GM12878 (cell line): ENCODE results near the gene SULT1C3. TPM values are rescaled to one million over a fixed set of nuclear protein-coding genes. Genes with fewer than 3 reads are reported as not detected.

ENCODE experiments used
- ATAC-seq: fragments of 200-7000 bp; cut with Tn5 transposase; 3 replicates; pipeline ENCODE4 v1.9.1; 2020; ENCODE audit warnings: mild to moderate bottlenecking, moderate library complexity
- BruUV-seq: library from RNA; stranded (reverse); fragments of 400-500 nt; replicated peaks from 2 replicates; lab custom pipeline; 2021; lab: Mats Ljungman, UMichigan
- CTCF ChIA-PET: fragments of 300-600 bp; sonication (Branson Sonifier 250); formaldehyde crosslinking; extraction: SDS; loops from one replicate; lab custom pipeline; 2021; ENCODE audit warnings: inconsistent platforms; lab: Yijun Ruan, JAX
- POLR2A ChIA-PET: fragments of 350-600 bp; formaldehyde crosslinking; extraction: SDS; loops from one replicate; lab custom pipeline; 2021; ENCODE audit warnings: inconsistent platforms; lab: Charles Lee
- RAD21 ChIA-PET: fragments of 300-600 bp; sonication (Branson Sonifier 250); formaldehyde crosslinking; loops from one replicate; lab custom pipeline; 2023; ENCODE audit warnings: antibody characterized with exemption; ENCODE audit not compliant: unreplicated experiment; lab: Charles Lee
- SMC1A ChIA-PET: fragments of 300-600 bp; sonication (Branson Sonifier 250); formaldehyde crosslinking; loops from one replicate; lab custom pipeline; 2023; ENCODE audit not compliant: unreplicated experiment, uncharacterized antibody; lab: Charles Lee
- DNase-seq: peaks from one replicate; pipeline ENCODE4 v3.0.0-alpha.2; 2011; ENCODE audit warnings: low read depth, low spot score
- FAIRE-seq: peaks from 3 replicates; lab custom pipeline; 2011; peaks lifted over from hg19 to GRCh38; lab: Jason Lieb, UNC
- H2AFZ ChIP-seq: 2 replicates; pipeline ENCODE4 v1.6.0; 2011; ENCODE audit warnings: low read depth, low read length, control low read depth; ENCODE audit not compliant: control insufficient read depth
- H3K27ac ChIP-seq: 2 replicates; pipeline ENCODE4 v1.5.1; 2011; ENCODE audit warnings: control low read depth; ENCODE audit not compliant: control insufficient read depth, insufficient read depth
- H3K27me3 ChIP-seq, 2 experiments: replicated peaks in 1 of 2; 2 replicates each; pipeline versions ENCODE4 v1.6.0 to v1.6.1; 2011; ENCODE audit warnings: low read length in 1 of 2; ENCODE audit not compliant: control insufficient read depth in 2 of 2, insufficient read depth in 2 of 2
- H3K36me3 ChIP-seq, 2 experiments: 2 replicates each; pipeline ENCODE4 v1.5.1; 2011; ENCODE audit warnings: low read length in 1 of 2; ENCODE audit not compliant: control insufficient read depth in 2 of 2, insufficient read depth in 2 of 2
- H3K4me1 ChIP-seq: 2 replicates; pipeline ENCODE4 v1.6.1; 2011; ENCODE audit warnings: mild to moderate bottlenecking, low read length, moderate library complexity, mixed read lengths; ENCODE audit not compliant: control insufficient read depth, insufficient read depth
- H3K4me2 ChIP-seq: 2 replicates; pipeline ENCODE4 v1.6.0; 2011; ENCODE audit warnings: control low read depth; ENCODE audit not compliant: control insufficient read depth, insufficient read depth
- H3K4me3 ChIP-seq: fragments of 200-600 bp; sonication (generic); 2 replicates; pipeline ENCODE4 v1.5.1; 2016
- H3K79me2 ChIP-seq: 2 replicates; pipeline ENCODE4 v1.6.0; 2011; ENCODE audit warnings: low read length; ENCODE audit not compliant: control insufficient read depth, insufficient read depth
- H3K9ac ChIP-seq: 2 replicates; pipeline ENCODE4 v1.8.0; 2011; ENCODE audit warnings: low read length, control low read depth, mixed read lengths; ENCODE audit not compliant: control insufficient read depth, insufficient read depth
- H3K9me3 ChIP-seq: replicated peaks from 3 replicates; pipeline ENCODE4 v1.5.1; 2011; ENCODE audit warnings: mild to moderate bottlenecking, low read length; ENCODE audit not compliant: control insufficient read depth, insufficient read depth
- H4K20me1 ChIP-seq: 2 replicates; pipeline ENCODE4 v1.6.0; 2011; ENCODE audit not compliant: control insufficient read depth, insufficient read depth
- CREM ChIP-seq: IDR thresholded peaks from 2 replicates; pipeline ENCODE4 v1.6.1; 2014; ENCODE audit warnings: antibody characterized with exemption, low read depth
- EP300 ChIP-seq, 2 experiments: fragments of 150-350 bp in 1 of 2; IDR thresholded peaks; 2 replicates each; pipeline ENCODE4 v1.6.1; 2011 to 2012; ENCODE audit warnings: low read depth in 2 of 2, low read length in 2 of 2, borderline replicate concordance in 1 of 2, improper control_type of control experiment in 1 of 2, inconsistent platforms in 1 of 2; ENCODE audit not compliant: control insufficient read depth in 1 of 2
- KLF5 ChIP-seq: fragments of 450-650 bp; IDR thresholded peaks from 2 replicates; pipeline ENCODE4 v1.6.1; 2014; ENCODE audit warnings: mild to moderate bottlenecking; ENCODE audit not compliant: partially characterized antibody
- NFYB ChIP-seq: IDR thresholded peaks from 2 replicates; pipeline ENCODE4 v1.6.1; 2011; ENCODE audit warnings: low read depth, mild to moderate bottlenecking, low read length, improper control_type of control experiment, moderate library complexity; ENCODE audit not compliant: insufficient read depth
- TCF12 ChIP-seq: IDR thresholded peaks from 2 replicates; pipeline ENCODE4 v1.6.1; 2011; ENCODE audit warnings: low read depth, mild to moderate bottlenecking, low read length
- ZNF217 ChIP-seq: fragments of 450-650 bp; IDR thresholded peaks from 2 replicates; pipeline ENCODE4 v1.6.1; 2017; ENCODE audit warnings: antibody characterized with exemption, mild to moderate bottlenecking
- WGBS: methylation state at CpG from one replicate; pipeline ENCODE4 v1.1.6; 2016; ENCODE audit warnings: low lambda C conversion rate; ENCODE audit not compliant: insufficient replicate concordance, insufficient coverage; ENCODE audit errors: missing lambda C conversion rate; 5-methylcytosine and 5-hydroxymethylcytosine counted together
- in situ Hi-C: fragments of 300-500 bp; cut with MboI; formaldehyde crosslinking; loops from 9 replicates; pipeline ENCODE4 v1.14.3; 2018; ENCODE audit warnings: mixed read lengths
- intact Hi-C: fragments of 100-400 bp; cut with micrococcal nuclease; formaldehyde crosslinking; loops from one replicate; pipeline ENCODE4 v1.14.2; 2022; ENCODE audit not compliant: unreplicated experiment
- polyA plus RNA-seq, 11 experiments: library from polyadenylated mRNA; depleted of rRNA in 4 of 11; unstranded in 6 of 11; stranded (reverse) in 5 of 11; fragments of >200 nt; fragmentation: Nextera tagmentation in 4 of 11; fragmentation: Illumina TruSeq in 1 of 11; extraction: Ambion mirVana in 4 of 11; extraction: Trizol in 1 of 11; gene quantifications; 1 replicate in 1 of 11; 2 replicates in 10 of 11; pipeline versions ENCODE4 v1.2.1 to v1.2.3, GENCODE V29; 2011 to 2016; ENCODE audit warnings: inconsistent platforms in 2 of 11, missing spikeins in 2 of 11, low read depth in 1 of 11
- total RNA-seq, 4 experiments: library from RNA; depleted of rRNA in 3 of 4; stranded (reverse); fragments of >200 nt in 3 of 4; fragmentation: Illumina TruSeq in 1 of 4; extraction: Trizol in 1 of 4; gene quantifications; 2 replicates each; pipeline versions ENCODE4 v1.2.1 to v1.2.3, GENCODE V29; 2013 to 2021
- TF ChIP-seq, protein P1 (sequence below): IDR thresholded peaks from 2 replicates; pipeline ENCODE4 v1.6.1; 2011; ENCODE audit warnings: borderline replicate concordance, low read depth, mild to moderate bottlenecking, moderate library complexity, low read length; ENCODE audit not compliant: insufficient read depth, poor library complexity, severe bottlenecking

The SULT1C3 gene
- total and polyA plus RNA-seq, 10 of the 15 experiments (the other 5 are each of a cell fraction or from before 2014, with no cell fraction given), result not detected

DNA sequence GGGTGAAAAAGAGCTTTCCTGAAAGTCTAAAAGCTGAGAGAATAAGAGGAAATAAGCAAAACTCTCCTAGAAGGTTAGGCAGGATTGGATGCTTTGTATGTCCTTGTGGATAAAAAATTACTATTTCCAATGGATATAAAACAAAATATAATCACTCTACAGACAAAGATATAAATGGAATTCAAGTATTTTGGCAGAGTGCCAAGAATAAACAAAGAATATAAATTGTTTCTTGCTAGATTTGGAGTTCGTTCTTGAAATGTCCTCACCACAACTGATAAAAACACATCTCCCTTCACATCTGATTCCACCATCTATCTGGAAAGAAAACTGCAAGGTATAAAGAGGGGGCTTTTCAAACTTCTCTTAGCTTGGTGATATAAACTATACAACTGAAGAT is 13.3 kb downstream of the SULT1C3 start:
- RAD21 ChIA-PET, result no interaction called here
- SMC1A ChIA-PET, result interaction anchor here (1.6 kb wide), 1 partner anchor 9 kb away, joined by 3 read pairs; no protein-coding TSS in a partner anchor
- no peak for DNase-seq
- H3K4me3 ChIP-seq, result no peak overlapping the region
- H2AFZ ChIP-seq, result no peak overlapping the region
- H3K9ac ChIP-seq, result no peak overlapping the region
- WGBS, result 0% methylated on average over 1 of the region's 1 CpG
- no peaks in the 10 kb centered on the region for H3K79me2 ChIP-seq
- no peak overlapping the region for H3K27ac ChIP-seq
- no peaks in the 10 kb centered on the region for H3K4me1 ChIP-seq
- no peaks in the 10 kb centered on the region for H4K20me1 ChIP-seq
- BruUV-seq, result no TSS peak
- CTCF ChIA-PET, result no interaction called here
- POLR2A ChIA-PET, result no interaction called here
- H3K27me3 ChIP-seq, result no peaks in the 10 kb centered on the region; a peak in 1 of 4 replicates
- no peaks in the 10 kb centered on the region for H3K9me3 ChIP-seq
- in situ Hi-C loops, result no loop called here
- FAIRE-seq, result no peak
- TF ChIP-seq ZNF217 (no peak), CREM (no peak), KLF5 (no peak), TCF12 (no peak), EP300 (IDR thresholded peaks at IDR 0.05; ENCODE audit: borderline replicate concordance in 1 of 2, control insufficient read depth in 1 of 2, low read depth in 2 of 2, low read length in 2 of 2) (no peak), NFYB (no peak)
- TF ChIP-seq, protein P1, sequence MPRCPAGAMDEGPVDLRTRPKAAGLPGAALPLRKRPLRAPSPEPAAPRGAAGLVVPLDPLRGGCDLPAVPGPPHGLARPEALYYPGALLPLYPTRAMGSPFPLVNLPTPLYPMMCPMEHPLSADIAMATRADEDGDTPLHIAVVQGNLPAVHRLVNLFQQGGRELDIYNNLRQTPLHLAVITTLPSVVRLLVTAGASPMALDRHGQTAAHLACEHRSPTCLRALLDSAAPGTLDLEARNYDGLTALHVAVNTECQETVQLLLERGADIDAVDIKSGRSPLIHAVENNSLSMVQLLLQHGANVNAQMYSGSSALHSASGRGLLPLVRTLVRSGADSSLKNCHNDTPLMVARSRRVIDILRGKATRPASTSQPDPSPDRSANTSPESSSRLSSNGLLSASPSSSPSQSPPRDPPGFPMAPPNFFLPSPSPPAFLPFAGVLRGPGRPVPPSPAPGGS, result no peak
- H3K36me3 ChIP-seq, result no peaks in the 10 kb centered on the region
- no peak for ATAC-seq
- no peak overlapping the region for H3K4me2 ChIP-seq
- intact Hi-C loops, result no loop called here
